ENCODE data around the gene NRXN3. TPM values are rescaled to one million over a fixed set of nuclear protein-coding genes. Genes with fewer than 3 reads are reported as not detected.

Gene NRXN3
- total and polyA plus RNA-seq, 11 donors, result 0.19 to 2.2 (median 1.1) TPM

DNA sequence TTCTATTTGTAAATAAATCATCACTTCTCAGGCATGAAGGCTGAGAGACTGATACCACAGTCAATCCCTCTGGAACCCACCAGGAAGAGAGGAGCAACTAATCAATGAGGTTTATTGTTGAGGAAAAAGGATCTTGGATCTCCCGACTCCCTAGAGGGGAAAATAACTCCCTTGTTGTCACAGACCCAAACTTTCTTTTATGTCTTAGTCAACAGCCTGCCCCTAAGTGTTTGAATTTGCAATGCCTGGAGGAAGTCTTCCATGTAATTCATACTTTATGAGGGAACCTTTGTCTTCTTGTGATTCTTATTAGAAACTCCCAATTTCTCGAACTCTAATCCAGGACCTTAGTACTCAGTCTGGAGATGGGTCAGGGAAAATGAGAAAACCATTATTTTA is 1235.3 kb downstream of the NRXN3 start:
- Histone ChIP-seq H3K4me1 (no peaks in the 10 kb centered on the region), H3K27me3 (no peaks in the 10 kb centered on the region), H3K9me3 (peaks cover 0 to under 1% (median 0%) of the 10 kb centered on the region in 12 donors), H3K4me3 (no peak overlapping the region), H3K36me3 (no peaks in the 10 kb centered on the region), H3K27ac (no peak overlapping the region)
- DNase-seq (no peak), ATAC-seq (no peak)
- 73 to 83% (median 77%) methylated on average over 2 of the region's 2 CpGs for WGBS, 4 donors
- TF ChIP-seq, protein P1, sequence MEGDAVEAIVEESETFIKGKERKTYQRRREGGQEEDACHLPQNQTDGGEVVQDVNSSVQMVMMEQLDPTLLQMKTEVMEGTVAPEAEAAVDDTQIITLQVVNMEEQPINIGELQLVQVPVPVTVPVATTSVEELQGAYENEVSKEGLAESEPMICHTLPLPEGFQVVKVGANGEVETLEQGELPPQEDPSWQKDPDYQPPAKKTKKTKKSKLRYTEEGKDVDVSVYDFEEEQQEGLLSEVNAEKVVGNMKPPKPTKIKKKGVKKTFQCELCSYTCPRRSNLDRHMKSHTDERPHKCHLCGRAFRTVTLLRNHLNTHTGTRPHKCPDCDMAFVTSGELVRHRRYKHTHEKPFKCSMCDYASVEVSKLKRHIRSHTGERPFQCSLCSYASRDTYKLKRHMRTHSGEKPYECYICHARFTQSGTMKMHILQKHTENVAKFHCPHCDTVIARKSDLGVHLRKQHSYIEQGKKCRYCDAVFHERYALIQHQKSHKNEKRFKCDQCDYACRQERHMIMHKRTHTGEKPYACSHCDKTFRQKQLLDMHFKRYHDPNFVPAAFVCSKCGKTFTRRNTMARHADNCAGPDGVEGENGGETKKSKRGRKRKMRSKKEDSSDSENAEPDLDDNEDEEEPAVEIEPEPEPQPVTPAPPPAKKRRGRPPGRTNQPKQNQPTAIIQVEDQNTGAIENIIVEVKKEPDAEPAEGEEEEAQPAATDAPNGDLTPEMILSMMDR (IDR thresholded peaks at IDR 0.05), result no peak
- no peak for TF ChIP-seq POLR2A (IDR thresholded peaks at IDR 0.05)
- intact Hi-C loops (cut with DNase I), result no loop called here

DNA sequence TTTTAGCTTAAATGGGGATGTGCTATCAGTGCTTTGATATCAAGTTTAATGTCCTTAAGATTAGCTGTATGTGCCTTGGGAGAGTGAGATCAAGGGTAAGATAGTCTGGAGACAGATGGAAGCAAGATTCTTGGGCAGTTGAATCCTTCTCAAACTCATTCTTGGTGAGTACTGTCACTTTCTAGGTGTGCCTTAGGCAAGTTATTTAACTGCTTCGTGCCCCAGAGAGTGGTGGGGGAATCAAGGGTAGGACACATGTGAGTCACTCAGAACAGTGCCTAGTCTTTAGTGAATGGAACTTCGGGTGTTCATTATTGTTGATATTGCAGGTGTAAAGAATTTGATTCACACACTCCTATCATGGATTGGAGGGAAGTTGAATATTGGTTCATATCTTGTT is 1237.4 kb downstream of the NRXN3 start:
- Histone ChIP-seq H3K9me3 (no peaks in the 10 kb centered on the region), H3K27ac (no peak overlapping the region), H3K36me3 (no peaks in the 10 kb centered on the region), H3K4me1 (no peaks in the 10 kb centered on the region), H3K27me3 (no peaks in the 10 kb centered on the region), H3K4me3 (no peak overlapping the region)
- intact Hi-C loops (cut with DNase I), result no loop called here
- ATAC-seq (no peak), DNase-seq (no peak)
- WGBS, 4 donors, result 49 to 83% (median 75%) methylated on average over 2 of the region's 2 CpGs
- TF ChIP-seq, protein P1 (IDR thresholded peaks at IDR 0.05), result no peak

DNA sequence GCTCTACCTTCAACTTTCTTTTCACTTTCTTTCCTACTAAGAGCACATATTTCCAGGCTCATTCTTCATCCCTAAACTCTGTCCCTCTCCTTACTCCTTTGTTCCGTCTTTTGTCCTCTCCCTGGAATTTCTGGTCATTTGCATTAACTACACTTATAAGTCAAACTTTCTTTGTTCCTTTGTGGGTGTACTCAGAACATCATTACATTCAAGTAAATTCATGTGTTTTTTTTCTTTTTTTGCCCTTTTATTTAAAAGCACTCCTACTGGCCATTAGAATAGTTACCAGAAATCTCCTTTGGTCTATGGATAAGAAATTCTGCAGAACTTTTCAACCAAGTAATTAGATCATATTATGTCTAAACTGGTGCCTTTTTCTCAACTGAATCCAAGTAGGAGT is 1238.5 kb downstream of the NRXN3 start:
- Histone ChIP-seq H3K4me3 (no peak overlapping the region), H3K4me1 (no peaks in the 10 kb centered on the region), H3K9me3 (no peaks in the 10 kb centered on the region), H3K27ac (no peak overlapping the region), H3K27me3 (no peaks in the 10 kb centered on the region), H3K36me3 (no peaks in the 10 kb centered on the region)
- TF ChIP-seq, protein P1 (IDR thresholded peaks at IDR 0.05), result no peak
- no peak for TF ChIP-seq POLR2A (IDR thresholded peaks at IDR 0.05)
- ATAC-seq (no peak), DNase-seq (no peak)
- intact Hi-C loops (cut with DNase I), result no loop called here
- 82 to 91% (median 87%) methylated on average over 1 of the region's 1 CpG for WGBS, 4 donors

DNA sequence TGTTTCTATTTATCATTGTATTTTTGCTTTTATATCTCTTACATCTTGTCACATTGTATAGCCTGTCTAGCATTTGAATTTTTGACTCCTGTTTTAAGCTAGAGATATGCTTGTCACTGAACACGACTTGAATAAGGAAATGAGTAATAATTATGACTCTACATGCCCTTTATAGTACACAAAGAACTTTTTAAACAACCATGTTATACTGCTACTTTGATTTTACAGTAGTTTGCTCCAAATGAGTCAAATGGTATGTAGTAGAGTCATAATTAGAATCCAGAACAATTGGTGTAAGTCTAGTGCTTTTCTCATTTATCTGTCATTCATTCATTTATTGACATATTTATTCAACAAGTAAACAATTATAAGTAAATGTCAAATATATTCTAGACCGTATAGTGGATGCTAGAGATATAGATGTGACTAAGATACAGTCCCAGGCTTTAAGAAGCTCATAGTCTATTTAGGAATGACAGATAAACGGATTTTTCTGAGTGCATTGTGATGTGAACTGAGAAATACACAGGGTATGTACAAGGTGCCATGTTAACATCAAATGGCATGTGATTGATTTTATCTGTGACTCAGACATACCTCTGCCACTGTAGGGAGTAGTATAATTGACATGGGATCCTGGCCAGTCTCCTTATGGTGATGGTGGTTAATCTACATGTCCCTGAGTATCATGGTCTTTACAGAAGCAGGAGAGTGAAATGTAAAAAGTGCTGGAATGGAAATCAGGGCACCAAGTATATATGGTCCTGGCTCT is 1241.4 kb downstream of the NRXN3 start:
- H3K27ac ChIP-seq, result no peak overlapping the region
- no peaks in the 10 kb centered on the region for H3K4me1 ChIP-seq
- no peaks in the 10 kb centered on the region for H3K9me3 ChIP-seq
- H3K27me3 ChIP-seq, result no peaks in the 10 kb centered on the region
- no peak overlapping the region for H3K4me3 ChIP-seq
- DNase-seq (no peak), ATAC-seq (no peak)
- no peak for TF ChIP-seq POLR2A (IDR thresholded peaks at IDR 0.05)
- TF ChIP-seq, protein P1 (IDR thresholded peaks at IDR 0.05), result no peak
- intact Hi-C loops (cut with DNase I), result no loop called here
- H3K36me3 ChIP-seq, result no peaks in the 10 kb centered on the region
- WGBS, 4 donors, result 60 to 67% (median 64%) methylated on average over 3 of the region's 3 CpGs

Data from heart left ventricle (tissue), 16 donors.